AG09309 (cell line): ENCODE measurements around the gene DTNBP1.

Experiments
- DNase-seq: peaks from one replicate; pipeline ENCODE4 v3.0.0-alpha.2; 2010; ENCODE audit warnings: low read depth
- H3K4me3 ChIP-seq: 2 replicates; pipeline ENCODE4 v1.5.1; 2011; ENCODE audit warnings: mild to moderate bottlenecking, low read depth, low read length, moderate library complexity; ENCODE audit not compliant: control insufficient read depth
- CTCF ChIP-seq: IDR thresholded peaks from 2 replicates; pipeline ENCODE4 v1.5.1; 2011; ENCODE audit warnings: mild to moderate bottlenecking, low read depth, low read length, inconsistent platforms; ENCODE audit not compliant: insufficient read depth, control insufficient read depth; ENCODE audit errors: missing control alignments

DTNBP1 gene

GRCh38 chr6:15572296-15573016, 90.4 kb downstream of the DTNBP1 start:
- H3K4me3 ChIP-seq = no peak overlapping the region
- TF ChIP-seq CTCF = no peak
- no peak for DNase-seq

- no peak for TF ChIP-seq CTCF
- no peak overlapping the region for H3K4me3 ChIP-seq
- DNase-seq = no peak
Measured at GRCh38 chr6:15570171-15570570, 92.7 kb downstream of the DTNBP1 start.

- no peak overlapping the region for H3K4me3 ChIP-seq
- no peak for DNase-seq
- no peak for TF ChIP-seq CTCF
Measured at GRCh38 chr6:15569035-15569995, 93.5 kb downstream of the DTNBP1 start.

DNA sequence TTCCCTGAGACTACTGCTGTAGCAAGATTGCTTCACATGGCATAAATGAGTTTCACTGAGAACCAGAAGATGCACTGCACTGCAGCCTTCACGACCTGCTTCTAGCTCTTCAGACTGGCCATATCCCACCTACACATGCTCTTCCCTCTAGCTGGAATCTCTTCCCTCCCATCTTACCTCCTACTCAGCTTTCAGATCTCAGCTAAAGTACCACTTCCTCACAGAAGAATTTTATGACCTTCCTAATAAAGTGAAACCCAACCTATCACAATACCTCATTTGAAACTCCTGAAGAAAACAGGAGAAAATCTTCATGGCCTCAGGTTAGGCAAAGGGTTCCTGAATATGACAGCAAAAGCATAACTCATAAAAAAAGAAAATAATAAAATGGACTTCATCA, 99.9 kb downstream of the DTNBP1 start:
- H3K4me3 ChIP-seq = no peak overlapping the region
- no peak for TF ChIP-seq CTCF
- no peak for DNase-seq

GRCh38 chr6:15561447-15562199, 101.2 kb downstream of the DTNBP1 start:
- DNase-seq = no peak
- no peak for TF ChIP-seq CTCF
- no peak overlapping the region for H3K4me3 ChIP-seq

DNA sequence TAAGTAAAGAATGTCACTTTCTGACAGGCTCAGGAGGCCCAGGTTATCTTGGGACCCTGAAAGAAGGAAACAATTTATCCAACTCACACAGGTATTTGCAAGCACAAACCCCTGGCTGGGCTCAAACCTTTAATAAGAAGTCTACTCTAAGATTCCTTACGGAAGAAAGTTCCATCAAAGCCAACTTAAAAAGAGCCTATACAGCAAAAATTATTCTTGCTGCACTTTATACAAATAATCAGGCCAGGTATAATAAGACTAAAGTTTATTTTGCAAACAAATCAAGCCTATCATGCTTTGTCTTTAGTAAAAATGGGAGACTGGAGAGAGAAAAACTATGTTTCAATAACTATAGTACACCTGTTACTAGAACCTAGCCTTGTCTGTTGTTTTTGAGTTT, 102.1 kb downstream of the DTNBP1 start:
- no peak for TF ChIP-seq CTCF
- H3K4me3 ChIP-seq = no peak overlapping the region
- no peak for DNase-seq
